Neutrophil (primary cell): Measurements from ENCODE around the gene ZNF230.

ENCODE experiments used
- H3K27ac ChIP-seq: fragments of 200-600 bp; sonication (generic); 2 replicates; pipeline ENCODE4 v1.5.1; 2016; ENCODE audit warnings: mild to moderate bottlenecking, moderate library complexity
- H3K27me3 ChIP-seq: fragments of 200-600 bp; sonication (generic); 2 replicates; pipeline ENCODE4 v1.6.0; 2016; ENCODE audit warnings: mild to moderate bottlenecking
- H3K36me3 ChIP-seq: fragments of 200-600 bp; sonication (generic); 2 replicates; pipeline ENCODE4 v1.5.1; 2017
- H3K4me1 ChIP-seq, 2 experiments: fragments of 200-600 bp in 1 of 2; sonication (generic) in 1 of 2; 1 replicate in 1 of 2; 2 replicates in 1 of 2; pipeline versions ENCODE4 v1.5.1 to v1.6.1; 2013 to 2016; ENCODE audit warnings: low read depth in 1 of 2, low read length in 1 of 2, mild to moderate bottlenecking in 1 of 2, moderate library complexity in 1 of 2; ENCODE audit not compliant: control insufficient read depth in 1 of 2, insufficient read depth in 1 of 2
- H3K4me3 ChIP-seq, 2 experiments: fragments of 200-600 bp in 1 of 2; sonication (generic) in 1 of 2; 1 replicate in 1 of 2; 2 replicates in 1 of 2; pipeline ENCODE4 v1.5.1; 2013 to 2016; ENCODE audit warnings: low read depth in 1 of 2, low read length in 1 of 2, mild to moderate bottlenecking in 1 of 2, moderate library complexity in 1 of 2
- H3K9me3 ChIP-seq: fragments of 200-600 bp; sonication (generic); 2 replicates; pipeline ENCODE4 v1.5.1; 2016
- CTCF ChIP-seq: fragments of 200-600 bp; sonication (generic); IDR thresholded peaks from 2 replicates; pipeline ENCODE4 v1.5.1; 2016; ENCODE audit warnings: antibody characterized with exemption

ZNF230 gene

GRCh38 chr19:43976732-43977131 is 26.0 kb upstream of the ZNF230 start:
- Histone ChIP-seq H3K4me3 (no peak overlapping the region), H3K9me3 (peaks cover 4% of the 10 kb centered on the region), H3K36me3 (no peaks in the 10 kb centered on the region), H3K27me3 (no peaks in the 10 kb centered on the region), H3K27ac (no peak overlapping the region), H3K4me1 (no peaks in the 10 kb centered on the region)
- no peak for TF ChIP-seq CTCF

- H3K27ac ChIP-seq: no peak overlapping the region
- no peaks in the 10 kb centered on the region for H3K9me3 ChIP-seq
- peak overlapping the region; percentile 73 to 81 for H3K4me3 ChIP-seq
- no peak for TF ChIP-seq CTCF
- no peaks in the 10 kb centered on the region for H3K27me3 ChIP-seq
- H3K36me3 ChIP-seq: no peaks in the 10 kb centered on the region
- peaks cover 5 to 7% of the 10 kb centered on the region in 2 experiments for H3K4me1 ChIP-seq
Observed at GRCh38 chr19:43983544-43983911, 19.2 kb upstream of the ZNF230 start.

- TF ChIP-seq CTCF: no peak
- H3K36me3 ChIP-seq: no peaks in the 10 kb centered on the region
Observed at GRCh38 chr19:43983912-43984686, 18.7 kb upstream of the ZNF230 start, which contains the start of gene ZNF155. ZNF155 (plus strand) TSS chr19:43984188; CDS start chr19:43988544, 4,356 bp downstream.

GRCh38 chr19:43984687-43985000 is 18.1 kb upstream of the ZNF230 start:
- Histone ChIP-seq H3K4me1 (peaks cover 5 to 7% of the 10 kb centered on the region in 2 experiments), H3K27ac (no peak overlapping the region), H3K27me3 (no peaks in the 10 kb centered on the region), H3K4me3 (peak overlapping the region; percentile 73 to 81), H3K36me3 (peaks cover 3% of the 10 kb centered on the region), H3K9me3 (no peaks in the 10 kb centered on the region)
- no peak for TF ChIP-seq CTCF

More at GRCh38 chr19:43983912-43984686, 18.7 kb upstream of the ZNF230 start, which contains the start of gene ZNF155:
- Histone ChIP-seq H3K4me1 (peaks cover 5 to 7% of the 10 kb centered on the region in 2 experiments), H3K27ac (peak within 1 kb of the TSS; percentile 25), H3K9me3 (no peaks in the 10 kb centered on the region), H3K4me3 (peak within 1 kb of the TSS; percentile 73 to 81), H3K27me3 (no peaks in the 10 kb centered on the region)

- TF ChIP-seq CTCF: no peak
- Histone ChIP-seq H3K4me1 (peaks cover 6 to 7% of the 10 kb centered on the region in 2 experiments), H3K36me3 (peaks cover 27% of the 10 kb centered on the region), H3K27me3 (peaks cover 5% of the 10 kb centered on the region), H3K27ac (no peak overlapping the region), H3K4me3 (no peak overlapping the region), H3K9me3 (peaks cover 6% of the 10 kb centered on the region)
Observed at GRCh38 chr19:43997631-43998290, 5.0 kb upstream of the ZNF230 start.
